Skin of body (tissue), 2 donors: Measurements from ENCODE around the gene OR52I2. TPM values are rescaled to one million over a fixed set of nuclear protein-coding genes. Genes with fewer than 3 reads are reported as not detected.

ENCODE experiments used
- DNase-seq: peaks from one replicate; lab custom pipeline; 2025; lab: John Stamatoyannopoulos, UW
- total RNA-seq: library from RNA; depleted of rRNA; stranded (reverse); fragments of >200 nt; gene quantifications from one replicate; pipeline ENCODE4 v1.2.3, GENCODE V29; 2014

OR52I2 gene
- not detected for total RNA-seq

DNA sequence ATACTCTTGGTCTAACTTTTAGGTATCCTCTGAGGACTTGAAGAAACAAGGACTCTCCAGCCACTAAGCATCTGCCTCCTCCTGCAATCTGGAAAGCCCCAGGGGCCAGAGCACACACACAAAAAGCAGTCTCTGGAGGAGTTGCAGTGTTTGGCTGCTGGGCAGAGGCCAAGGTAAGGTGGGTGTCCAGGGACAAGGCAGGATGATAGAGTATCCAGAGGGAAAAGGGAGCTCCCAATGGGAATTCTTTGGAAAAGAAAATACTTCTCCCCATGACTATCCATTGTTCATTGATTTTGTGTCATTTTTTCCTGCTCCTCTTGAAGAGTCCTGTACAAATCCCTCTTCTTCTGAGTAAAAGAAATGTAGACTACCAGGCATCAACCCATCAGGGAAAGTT, at the start of gene OR52I2:
TSS of gene OR52I2 (plus strand) at position 301 of the 400 bp plus-strand sequence.
- DNase-seq = no peak

DNA sequence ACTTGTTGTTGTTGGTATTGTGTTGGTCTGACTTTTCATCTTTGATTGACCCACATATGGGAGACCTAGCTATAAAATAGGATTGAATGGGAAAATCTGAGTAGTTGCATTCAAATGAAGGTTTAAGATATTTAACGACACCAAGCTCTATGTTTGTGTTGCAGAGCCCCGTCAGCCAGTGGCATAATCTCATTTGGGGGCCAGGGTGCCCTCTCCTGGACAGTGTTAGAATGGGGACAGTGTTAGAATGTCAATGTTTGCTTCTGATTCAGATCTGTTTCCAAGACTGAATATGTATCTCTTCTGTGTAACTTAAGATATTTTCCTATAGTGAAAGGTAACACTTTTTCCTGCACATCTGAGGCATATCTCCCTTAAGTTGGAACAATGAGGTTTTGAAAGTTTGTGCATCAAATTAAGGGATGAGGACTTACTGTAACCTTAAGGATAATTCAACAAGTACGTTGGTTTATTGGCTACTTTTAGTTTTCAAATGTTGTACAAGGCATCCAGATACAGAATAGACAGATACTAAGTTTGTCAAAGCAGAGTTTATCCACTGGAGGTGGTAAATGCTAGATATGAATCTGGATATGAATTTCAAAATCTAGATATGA, 41.8 kb upstream of the OR52I2 start:
- DNase-seq = no peak

GRCh38 chr11:4541071-4541470, 40.5 kb upstream of the OR52I2 start:
- no peak for DNase-seq

DNA sequence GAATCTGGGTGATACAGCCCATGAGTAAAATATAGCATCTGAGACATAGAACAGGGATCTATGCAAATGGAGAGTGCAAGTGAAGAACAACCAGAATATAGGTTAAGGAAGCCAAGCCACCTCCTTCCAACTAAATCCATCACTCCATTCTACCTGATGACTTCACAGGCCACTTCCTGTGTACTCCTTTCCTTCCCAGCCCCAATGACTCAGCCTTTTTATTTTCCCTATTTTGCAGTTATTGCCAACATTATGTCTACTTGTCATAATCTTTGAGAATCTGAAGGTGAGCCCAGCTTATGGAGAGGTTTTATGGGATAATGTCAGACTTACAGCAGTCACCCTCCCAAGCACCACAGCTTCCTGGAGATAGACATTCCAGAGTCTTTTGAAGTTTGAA, 38.0 kb upstream of the OR52I2 start:
- DNase-seq = no peak

- DNase-seq = no peak
These were observed 36.7 kb upstream of the OR52I2 start, which contains the start of gene OR52M1 for GRCh38 chr11:4544891-4545290. Gene OR52M1 (plus strand): TSS chr11:4545191. CDS start chr11:4545191, 0 bp downstream.

- DNase-seq = no peak
These were observed 34.7 kb upstream of the OR52I2 start for GRCh38 chr11:4546878-4547277.

DNA sequence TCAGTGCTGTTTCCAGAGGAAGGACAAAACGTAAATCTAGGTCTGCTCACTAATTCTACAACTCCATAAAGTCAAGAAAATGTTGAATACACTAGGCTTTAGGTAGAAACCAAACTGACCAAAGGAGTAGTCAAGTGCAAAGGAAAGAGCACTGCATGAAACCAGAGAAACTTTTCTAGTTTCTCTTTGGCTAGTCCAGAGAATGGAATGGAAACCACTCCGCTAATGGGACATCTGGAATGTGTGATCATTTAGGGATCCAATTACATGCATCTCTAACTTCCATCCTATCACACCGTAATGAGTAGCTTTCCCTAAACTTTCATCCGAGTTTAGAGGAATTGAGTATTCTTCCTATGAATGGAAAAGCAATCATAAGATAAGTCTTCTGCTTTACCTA, 34.1 kb upstream of the OR52I2 start:
- DNase-seq = no peak

GRCh38 chr11:4551346-4551979, 30.1 kb upstream of the OR52I2 start:
- no peak for DNase-seq

DNA sequence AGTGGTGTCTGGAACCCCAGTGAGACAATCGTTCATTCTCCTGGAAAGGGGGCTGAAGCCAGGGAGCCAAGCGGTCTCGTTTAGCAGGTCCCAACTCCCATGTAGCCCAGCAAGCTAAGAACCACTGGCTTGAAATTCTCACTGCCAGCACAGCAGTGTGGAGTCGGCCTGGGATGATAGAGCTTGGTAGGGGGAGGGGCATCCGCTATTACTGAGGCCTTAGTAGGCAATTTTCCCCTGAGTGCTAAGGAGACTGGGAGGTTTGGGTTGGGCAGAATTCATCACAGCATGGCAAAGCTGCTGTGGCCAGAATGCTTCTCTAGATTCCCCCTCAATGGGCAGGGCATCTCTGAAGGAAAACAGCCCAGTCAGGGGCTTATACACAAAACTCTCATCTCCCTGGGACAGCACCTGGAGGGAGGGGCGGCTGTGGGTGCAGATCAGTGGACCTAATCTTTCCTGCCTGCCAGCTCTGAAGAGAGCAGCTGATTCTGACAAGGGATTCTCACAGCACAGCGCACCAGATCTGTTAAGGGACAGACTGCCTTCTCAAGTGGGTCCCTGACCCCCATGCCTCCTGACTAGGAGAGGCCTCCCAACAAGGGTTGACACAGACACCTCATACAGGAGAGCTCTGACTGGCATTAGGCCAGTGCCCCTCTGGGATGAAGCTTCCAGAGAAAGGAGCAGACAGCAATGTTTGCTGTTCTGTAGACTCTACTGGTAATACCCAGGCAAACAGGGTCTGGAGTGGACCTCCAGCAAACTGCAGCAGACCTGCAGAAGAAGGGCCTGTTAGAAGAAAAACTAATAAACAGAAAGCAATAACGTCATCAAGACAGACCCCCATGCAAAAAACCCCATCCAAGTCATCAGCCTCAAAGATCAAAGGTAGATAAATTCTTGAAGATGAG, 21.8 kb upstream of the OR52I2 start:
- DNase-seq = no peak

DNA sequence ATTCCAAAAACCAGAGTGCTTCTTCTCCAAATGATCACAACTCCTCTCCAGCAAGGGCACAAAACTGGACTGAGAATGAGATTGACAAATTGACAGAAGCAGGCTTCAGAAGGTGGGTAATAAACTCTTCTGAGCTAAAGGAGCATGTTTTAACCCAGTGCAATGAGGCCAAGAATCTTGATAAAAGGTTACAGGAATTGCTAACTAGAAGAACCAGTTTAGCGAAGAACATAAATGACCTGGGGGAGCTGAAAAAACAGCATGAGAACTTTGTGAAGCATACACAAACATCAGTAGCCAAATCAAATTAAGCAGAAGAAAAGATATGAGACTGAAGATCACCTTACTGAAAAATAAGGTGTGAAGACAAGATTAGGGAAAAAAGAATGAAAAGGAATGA, 21.1 kb upstream of the OR52I2 start:
- no peak for DNase-seq

DNA sequence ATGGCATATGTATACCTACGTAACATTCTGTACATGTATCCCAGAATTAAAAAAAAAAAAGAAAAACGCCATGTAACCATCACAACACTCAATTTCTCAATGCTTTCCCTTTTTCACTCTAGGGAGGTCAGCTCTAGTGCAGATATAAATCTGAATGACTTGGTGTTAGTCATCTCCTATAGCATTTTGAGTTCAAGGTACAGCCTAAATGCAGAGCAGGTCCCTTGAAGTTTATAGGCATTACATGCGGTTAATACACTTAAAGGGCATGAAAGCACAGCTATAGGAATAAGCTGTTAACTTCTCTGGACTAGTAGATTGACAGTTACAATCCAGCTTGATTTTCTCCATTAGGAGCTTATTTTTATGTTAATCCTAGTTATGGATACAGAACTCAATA, 16.2 kb upstream of the OR52I2 start:
- DNase-seq = no peak

DNA sequence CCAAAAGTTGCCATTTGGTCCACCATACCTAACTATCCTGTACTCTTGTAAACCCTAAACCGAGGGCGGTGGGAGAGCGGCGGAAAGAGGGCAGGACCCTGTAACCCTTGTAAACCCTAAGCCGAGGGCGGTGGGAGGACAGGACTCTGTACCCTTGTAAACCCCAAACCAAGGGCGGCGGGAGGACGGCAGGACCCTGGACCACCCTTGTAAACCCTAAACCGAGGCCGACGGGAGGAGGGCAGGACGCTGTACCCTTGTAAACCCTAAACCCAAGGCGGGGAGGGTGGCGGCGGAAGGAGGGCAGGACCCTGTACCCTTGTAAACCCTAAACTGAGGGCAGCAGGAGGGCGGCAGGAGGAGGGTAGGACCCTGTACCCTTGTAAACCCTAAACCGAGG, 12.5 kb upstream of the OR52I2 start:
- DNase-seq = no peak

GRCh38 chr11:4576880-4577279, 4.7 kb upstream of the OR52I2 start:
- DNase-seq = no peak

DNA sequence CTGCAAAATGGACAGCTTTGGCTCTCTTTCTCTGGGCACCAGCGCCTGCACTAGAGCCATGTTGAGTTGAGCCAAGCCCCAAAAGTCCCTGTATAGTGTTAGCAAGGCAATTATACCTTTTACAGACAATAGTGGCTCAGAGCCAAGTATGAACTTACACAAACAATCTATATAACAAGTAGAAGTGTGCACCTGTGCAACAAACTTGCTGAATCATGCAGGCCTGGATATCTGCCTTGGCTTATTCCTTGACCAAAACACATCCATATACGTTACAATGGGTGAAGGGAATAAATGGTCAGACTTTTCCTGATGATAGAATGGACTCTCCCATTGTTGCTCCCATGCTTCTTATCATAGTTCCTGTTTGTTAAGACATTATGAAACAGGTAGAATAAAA, 3.8 kb upstream of the OR52I2 start:
- DNase-seq = no peak

DNA sequence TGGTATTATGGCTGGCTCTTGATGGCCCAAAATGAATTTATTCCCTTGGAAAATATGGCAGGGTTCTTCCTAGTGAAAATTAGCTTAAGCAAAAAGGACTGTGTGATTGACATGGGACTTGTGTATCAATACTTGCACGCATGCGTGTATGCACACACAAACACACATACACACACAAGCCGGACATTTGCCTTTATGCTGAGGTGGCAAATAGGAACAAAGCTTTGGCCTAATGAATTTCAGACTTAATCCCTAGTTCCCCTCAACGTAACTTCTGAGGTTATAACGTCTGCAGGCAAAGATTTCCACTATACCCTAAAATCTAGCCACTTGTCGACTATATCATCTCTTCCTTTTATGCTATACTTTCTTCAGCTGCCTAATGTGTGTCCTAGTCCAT, 2.9 kb upstream of the OR52I2 start:
- no peak for DNase-seq

- no peak for DNase-seq
These were observed 1.4 kb upstream of the OR52I2 start for GRCh38 chr11:4580124-4580523.

DNA sequence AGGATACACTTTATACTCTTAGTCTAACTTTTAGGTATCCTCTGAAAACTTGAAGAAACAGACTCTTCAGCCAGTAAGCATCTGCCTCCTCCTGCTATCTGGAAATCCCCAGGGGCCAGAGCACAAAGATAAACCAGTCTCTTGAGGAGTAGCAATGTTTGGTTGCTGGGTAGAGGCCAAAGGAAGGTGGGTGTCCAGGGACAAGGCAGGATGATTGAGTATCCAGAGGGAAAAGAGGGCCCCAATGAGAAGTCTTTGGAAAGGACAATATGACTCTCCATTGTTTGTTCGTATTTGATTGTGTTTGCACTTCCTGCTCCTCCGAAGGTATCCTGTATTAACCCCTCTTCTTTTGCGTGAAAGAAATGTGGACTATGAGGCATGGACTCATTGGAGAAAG, 7.5 kb downstream of the OR52I2 start:
- no peak for DNase-seq

DNA sequence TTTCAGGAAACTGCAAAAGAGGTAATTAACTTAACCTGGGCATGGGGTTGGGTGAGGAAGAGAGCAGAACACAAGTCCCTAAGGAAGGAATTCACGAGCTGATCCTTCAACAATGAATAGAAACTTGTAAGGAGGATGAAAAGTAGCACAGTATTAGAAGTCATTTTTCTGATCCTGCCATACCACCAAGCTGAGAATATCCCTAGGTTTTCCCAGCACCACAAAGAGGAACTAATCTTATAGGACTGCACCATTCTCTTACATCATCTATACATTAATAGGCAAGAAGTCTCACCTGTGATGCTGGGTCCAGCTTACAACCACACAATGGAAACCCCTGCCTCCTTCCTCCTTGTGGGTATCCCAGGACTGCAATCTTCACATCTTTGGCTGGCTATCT, 12.2 kb downstream of the OR52I2 start, which contains the start of gene OR52I1:
TSS of gene OR52I1 (plus strand) at position 301 of the 400 bp plus-strand sequence. CDS start at position 301, 0 bp downstream.
- no peak for DNase-seq

DNA sequence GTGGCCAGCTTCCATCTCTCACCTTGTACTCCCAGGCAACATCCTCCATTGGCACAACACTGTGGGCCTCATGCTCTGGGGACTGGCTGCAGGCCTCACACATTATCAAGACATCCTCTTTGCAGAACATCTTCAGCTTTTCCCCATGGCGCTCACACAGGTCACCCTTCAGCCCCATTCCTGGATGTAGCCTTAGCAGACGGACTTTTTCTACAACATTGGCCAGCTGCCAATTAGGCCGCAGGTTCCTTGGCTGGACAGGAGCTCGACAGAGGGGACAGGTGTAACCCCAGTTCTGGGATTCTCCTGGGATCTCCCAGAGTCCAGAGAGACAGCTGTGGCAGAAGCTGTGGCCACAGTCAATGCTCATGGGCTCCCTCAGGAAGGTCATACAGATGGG, 23.5 kb downstream of the OR52I2 start:
- DNase-seq = no peak

- no peak for DNase-seq
These were observed 24.9 kb downstream of the OR52I2 start for GRCh38 chr11:4606231-4607015.

GRCh38 chr11:4607096-4607495, 25.6 kb downstream of the OR52I2 start:
- DNase-seq = no peak
